Transverse colon (tissue), 4 donors: ENCODE measurements around the gene CAMK2D. TPM values are rescaled to one million over a fixed set of nuclear protein-coding genes. Genes with fewer than 3 reads are reported as not detected.

Experiments
- DNase-seq: peaks from one replicate; pipeline ENCODE4 v3.0.0-alpha.2; 2019
- H3K27ac ChIP-seq, 4 donors: fragments of 200-600 bp; sonication (generic); 2 replicates each; pipeline ENCODE4 v1.5.1; 2016 to 2018; ENCODE audit warnings: inconsistent platforms in 4 of 4
- H3K27me3 ChIP-seq: fragments of 200-600 bp; sonication (generic); 2 replicates; pipeline ENCODE4 v1.5.1; 2017; ENCODE audit warnings: inconsistent platforms
- H3K36me3 ChIP-seq, 4 donors: fragments of 200-600 bp; sonication (generic); 2 replicates each; pipeline ENCODE4 v1.5.1; 2017 to 2019; ENCODE audit warnings: inconsistent platforms in 4 of 4
- H3K4me1 ChIP-seq, 4 donors: fragments of 200-600 bp; sonication (generic); 2 replicates each; pipeline ENCODE4 v1.5.1; 2017 to 2020; ENCODE audit warnings: inconsistent platforms in 4 of 4
- H3K4me3 ChIP-seq, 4 donors: fragments of 200-600 bp; sonication (generic); 1 replicate in 1 of 4; 2 replicates in 3 of 4; pipeline versions ENCODE4 v1.5.1 to v1.6.1; 2017 to 2019; ENCODE audit warnings: inconsistent platforms in 4 of 4
- H3K9me3 ChIP-seq, 2 donors: fragments of 200-600 bp; sonication (generic); 2 replicates each; pipeline ENCODE4 v1.5.1; 2017 to 2019; ENCODE audit warnings: inconsistent platforms in 2 of 2
- EP300 ChIP-seq: sonication (generic); formaldehyde crosslinking; IDR thresholded peaks from one replicate; pipeline ENCODE4 v1.6.1; 2017; ENCODE audit warnings: antibody characterized with exemption, low read depth
- POLR2A ChIP-seq: fragments of 450-650 bp; IDR thresholded peaks from one replicate; pipeline ENCODE4 v1.6.1; 2016; ENCODE audit warnings: antibody characterized with exemption, mild to moderate bottlenecking, moderate library complexity
- POLR2AphosphoS5 ChIP-seq, 3 donors: sonication (generic); formaldehyde crosslinking; IDR thresholded peaks; one replicate each; pipeline ENCODE4 v1.6.1; 2016; ENCODE audit warnings: antibody characterized with exemption in 3 of 3
- WGBS, 2 donors: methylation state at CpG; one replicate each; pipeline ENCODE4 v1.1.5; 2018; ENCODE audit warnings: low coverage in 1 of 2; 5-methylcytosine and 5-hydroxymethylcytosine counted together
- in situ Hi-C, 4 donors: fragments of 200-750 bp; cut with MboI; loops; one replicate each; pipeline versions ENCODE4 v1.15.0 to v1.15.1; 2017; ENCODE audit warnings: low sequenced_read_pairs in 3 of 4, low pct_ligation_motif_present in 1 of 4, low pct_unique_long_range_greater_than_20kb in 1 of 4
- intact Hi-C: fragments of 100-400 bp; cut with DNase I; formaldehyde crosslinking; loops from one replicate; pipeline ENCODE4 v1.15.1; 2023; ENCODE audit warnings: low total_unique reads
- total RNA-seq, 4 donors: library from RNA; depleted of rRNA; stranded (reverse); fragments of >200 nt; gene quantifications; one replicate each; pipeline ENCODE4 v1.1.0, GENCODE V29; 2016
- TF ChIP-seq, protein P1 (sequence below), 5 experiments: fragments of 200-600 bp in 3 of 5; fragments of 450-650 bp in 2 of 5; sonication (generic) in 3 of 5; IDR thresholded peaks; 1 replicate in 2 of 5; 2 replicates in 3 of 5; pipeline ENCODE4 v1.5.1; 2016 to 2017; ENCODE audit warnings: antibody characterized with exemption in 5 of 5, inconsistent platforms in 3 of 5, mild to moderate bottlenecking in 2 of 5, moderate library complexity in 1 of 5

The CAMK2D gene
- total RNA-seq, 4 donors from 2014 or later, result 54.5 to 107 (median 84.7) TPM

DNA sequence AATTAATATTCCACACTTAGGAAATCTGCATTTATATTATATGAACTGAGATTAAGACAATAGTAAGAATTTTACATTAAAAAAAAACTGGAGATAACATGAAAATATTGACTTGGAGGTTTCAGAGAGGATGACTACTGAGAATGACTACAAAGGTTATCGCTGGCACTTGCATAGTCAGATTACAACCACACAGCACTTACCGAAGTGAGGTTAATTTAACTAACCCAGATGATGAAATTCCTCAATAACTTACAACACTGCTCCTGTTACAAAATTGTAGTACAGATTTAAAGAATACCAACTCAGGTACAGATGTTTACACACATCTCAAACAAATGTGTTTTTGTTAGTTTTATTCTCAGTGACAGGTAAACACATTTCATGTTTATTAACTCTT is 283.5 kb downstream of the CAMK2D start:
- no peaks in the 10 kb centered on the region for H3K27me3 ChIP-seq
- WGBS, 2 donors, result 95 to 96% methylated on average over 2 of the region's 2 CpGs
- in situ Hi-C loops (no loop called here), intact Hi-C loops (no loop called here)
- H3K27ac ChIP-seq, result no peak overlapping the region
- H3K9me3 ChIP-seq, result peaks cover 8% of the 10 kb centered on the region in 2 donors
- TF ChIP-seq EP300, result no peak
- TF ChIP-seq POLR2A, result no peak
- no peak for TF ChIP-seq POLR2AphosphoS5 (IDR thresholded peaks at IDR 0.05)
- TF ChIP-seq, protein P1, sequence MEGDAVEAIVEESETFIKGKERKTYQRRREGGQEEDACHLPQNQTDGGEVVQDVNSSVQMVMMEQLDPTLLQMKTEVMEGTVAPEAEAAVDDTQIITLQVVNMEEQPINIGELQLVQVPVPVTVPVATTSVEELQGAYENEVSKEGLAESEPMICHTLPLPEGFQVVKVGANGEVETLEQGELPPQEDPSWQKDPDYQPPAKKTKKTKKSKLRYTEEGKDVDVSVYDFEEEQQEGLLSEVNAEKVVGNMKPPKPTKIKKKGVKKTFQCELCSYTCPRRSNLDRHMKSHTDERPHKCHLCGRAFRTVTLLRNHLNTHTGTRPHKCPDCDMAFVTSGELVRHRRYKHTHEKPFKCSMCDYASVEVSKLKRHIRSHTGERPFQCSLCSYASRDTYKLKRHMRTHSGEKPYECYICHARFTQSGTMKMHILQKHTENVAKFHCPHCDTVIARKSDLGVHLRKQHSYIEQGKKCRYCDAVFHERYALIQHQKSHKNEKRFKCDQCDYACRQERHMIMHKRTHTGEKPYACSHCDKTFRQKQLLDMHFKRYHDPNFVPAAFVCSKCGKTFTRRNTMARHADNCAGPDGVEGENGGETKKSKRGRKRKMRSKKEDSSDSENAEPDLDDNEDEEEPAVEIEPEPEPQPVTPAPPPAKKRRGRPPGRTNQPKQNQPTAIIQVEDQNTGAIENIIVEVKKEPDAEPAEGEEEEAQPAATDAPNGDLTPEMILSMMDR (IDR thresholded peaks at IDR 0.05), result no peak
- no peaks in the 10 kb centered on the region for H3K36me3 ChIP-seq
- no peaks in the 10 kb centered on the region for H3K4me1 ChIP-seq
- no peak overlapping the region for H3K4me3 ChIP-seq
- DNase-seq, result no peak

DNA sequence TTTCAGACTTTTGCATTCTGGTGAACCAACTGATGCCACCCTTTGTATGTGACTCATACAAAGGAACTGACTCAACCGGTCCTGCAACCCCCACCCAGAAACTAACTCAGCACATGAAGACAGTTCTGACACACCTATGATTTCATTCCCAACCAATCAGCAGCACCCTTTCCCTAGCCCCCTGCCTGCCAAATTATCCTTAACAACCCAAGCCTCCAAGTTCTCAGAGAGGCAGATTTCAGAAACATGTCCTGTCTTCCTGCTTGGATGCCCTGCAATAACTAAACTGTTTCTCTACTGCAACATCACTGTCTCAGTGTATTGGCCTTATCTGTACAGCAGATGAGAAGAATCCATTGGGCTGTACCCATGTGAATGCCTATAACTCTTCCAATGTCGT is 284.7 kb downstream of the CAMK2D start:
- TF ChIP-seq EP300, result no peak
- TF ChIP-seq, protein P1 (IDR thresholded peaks at IDR 0.05), result no peak
- TF ChIP-seq POLR2AphosphoS5 (IDR thresholded peaks at IDR 0.05), result no peak
- TF ChIP-seq POLR2A, result no peak
- peaks cover 8% of the 10 kb centered on the region in 2 donors for H3K9me3 ChIP-seq
- no peak for DNase-seq
- WGBS, 2 donors, result 92% methylated on average over 2 of the region's 2 CpGs; no CpG with 5 or more reads in 1 of the 2 donors
- H3K27me3 ChIP-seq, result no peaks in the 10 kb centered on the region
- H3K27ac ChIP-seq, result no peak overlapping the region
- intact Hi-C loops (no loop called here), in situ Hi-C loops (no loop called here)
- H3K4me1 ChIP-seq, result peaks cover 0 to 3% (median 0%) of the 10 kb centered on the region in 4 donors
- no peaks in the 10 kb centered on the region for H3K36me3 ChIP-seq
- H3K4me3 ChIP-seq, result no peak overlapping the region

DNA sequence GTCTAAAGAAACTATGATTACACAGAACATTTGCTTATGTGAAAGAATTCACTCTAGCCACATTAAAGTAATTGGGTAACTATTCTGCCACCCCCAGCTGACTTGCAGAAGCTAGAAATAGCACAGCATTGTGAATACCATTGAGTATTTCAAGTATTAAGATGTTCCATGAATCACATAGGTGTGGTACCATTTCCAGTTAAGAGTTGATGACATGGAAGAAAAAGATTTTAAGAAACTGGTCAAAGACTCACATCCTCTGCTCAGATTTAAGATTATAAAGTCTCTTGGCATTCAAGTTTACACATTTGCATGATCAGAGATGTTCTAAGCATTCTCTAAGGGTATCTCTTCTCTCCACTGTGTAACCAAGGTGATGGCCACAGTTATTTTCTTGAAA is 287.5 kb downstream of the CAMK2D start:
- no peak overlapping the region for H3K27ac ChIP-seq
- H3K4me1 ChIP-seq, result peaks cover 0 to 24% (median 6%) of the 10 kb centered on the region in 4 donors
- DNase-seq, result no peak
- TF ChIP-seq, protein P1 (IDR thresholded peaks at IDR 0.05), result no peak
- TF ChIP-seq EP300 (no peak), POLR2A (no peak)
- H3K36me3 ChIP-seq, result no peaks in the 10 kb centered on the region
- no peak overlapping the region for H3K4me3 ChIP-seq
- H3K27me3 ChIP-seq, result no peaks in the 10 kb centered on the region
- intact Hi-C loops, result no loop called here
- H3K9me3 ChIP-seq, result peaks cover 8% of the 10 kb centered on the region in 2 donors
- in situ Hi-C loops, result no loop called here

DNA sequence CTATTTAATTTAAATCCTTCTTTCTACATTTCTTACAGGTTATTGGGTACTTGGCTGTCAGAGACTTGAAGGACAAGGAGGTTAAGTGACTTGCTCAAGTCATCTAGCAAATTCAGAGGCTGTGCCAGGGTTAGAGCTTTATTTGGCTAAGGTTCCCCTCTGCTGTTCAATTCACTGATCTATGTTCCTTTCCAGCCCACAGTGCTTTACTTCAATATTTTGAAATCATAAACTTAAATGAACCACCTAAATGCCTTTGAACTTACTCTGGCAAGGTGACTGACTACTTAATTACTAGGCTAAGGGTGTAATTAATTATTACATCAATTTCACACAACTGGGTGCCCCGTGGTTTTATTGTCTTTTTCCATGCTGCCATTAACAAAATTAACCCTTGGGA is 288.7 kb downstream of the CAMK2D start:
- H3K27me3 ChIP-seq, result no peaks in the 10 kb centered on the region
- WGBS, 2 donors, result 42 to 67% methylated on average over 1 of the region's 1 CpG
- intact Hi-C loops (no loop called here), in situ Hi-C loops (no loop called here)
- no peak for TF ChIP-seq POLR2A
- no peak for TF ChIP-seq POLR2AphosphoS5 (IDR thresholded peaks at IDR 0.05)
- TF ChIP-seq, protein P1 (IDR thresholded peaks at IDR 0.05), result no peak
- no peak for TF ChIP-seq EP300
- no peak for DNase-seq
- peaks cover 8% of the 10 kb centered on the region in 2 donors for H3K9me3 ChIP-seq
- H3K4me3 ChIP-seq, result no peak overlapping the region
- H3K36me3 ChIP-seq, result no peaks in the 10 kb centered on the region
- H3K4me1 ChIP-seq, result peaks cover 0 to 32% (median 12%) of the 10 kb centered on the region in 4 donors
- no peak overlapping the region for H3K27ac ChIP-seq
